SW480 (cell line): Measurements from ENCODE around the gene PXDN.
"Not testable (repeated sequence)": the region's sequence is repeated elsewhere in the genome, so short reads cannot be mapped to it uniquely, and the experiment has no call there.

Source experiments
- DNase-seq: peaks from one replicate; pipeline ENCODE4 v3.0.0-alpha.2; 2016; ENCODE audit warnings: low spot score

Gene PXDN, protein sequence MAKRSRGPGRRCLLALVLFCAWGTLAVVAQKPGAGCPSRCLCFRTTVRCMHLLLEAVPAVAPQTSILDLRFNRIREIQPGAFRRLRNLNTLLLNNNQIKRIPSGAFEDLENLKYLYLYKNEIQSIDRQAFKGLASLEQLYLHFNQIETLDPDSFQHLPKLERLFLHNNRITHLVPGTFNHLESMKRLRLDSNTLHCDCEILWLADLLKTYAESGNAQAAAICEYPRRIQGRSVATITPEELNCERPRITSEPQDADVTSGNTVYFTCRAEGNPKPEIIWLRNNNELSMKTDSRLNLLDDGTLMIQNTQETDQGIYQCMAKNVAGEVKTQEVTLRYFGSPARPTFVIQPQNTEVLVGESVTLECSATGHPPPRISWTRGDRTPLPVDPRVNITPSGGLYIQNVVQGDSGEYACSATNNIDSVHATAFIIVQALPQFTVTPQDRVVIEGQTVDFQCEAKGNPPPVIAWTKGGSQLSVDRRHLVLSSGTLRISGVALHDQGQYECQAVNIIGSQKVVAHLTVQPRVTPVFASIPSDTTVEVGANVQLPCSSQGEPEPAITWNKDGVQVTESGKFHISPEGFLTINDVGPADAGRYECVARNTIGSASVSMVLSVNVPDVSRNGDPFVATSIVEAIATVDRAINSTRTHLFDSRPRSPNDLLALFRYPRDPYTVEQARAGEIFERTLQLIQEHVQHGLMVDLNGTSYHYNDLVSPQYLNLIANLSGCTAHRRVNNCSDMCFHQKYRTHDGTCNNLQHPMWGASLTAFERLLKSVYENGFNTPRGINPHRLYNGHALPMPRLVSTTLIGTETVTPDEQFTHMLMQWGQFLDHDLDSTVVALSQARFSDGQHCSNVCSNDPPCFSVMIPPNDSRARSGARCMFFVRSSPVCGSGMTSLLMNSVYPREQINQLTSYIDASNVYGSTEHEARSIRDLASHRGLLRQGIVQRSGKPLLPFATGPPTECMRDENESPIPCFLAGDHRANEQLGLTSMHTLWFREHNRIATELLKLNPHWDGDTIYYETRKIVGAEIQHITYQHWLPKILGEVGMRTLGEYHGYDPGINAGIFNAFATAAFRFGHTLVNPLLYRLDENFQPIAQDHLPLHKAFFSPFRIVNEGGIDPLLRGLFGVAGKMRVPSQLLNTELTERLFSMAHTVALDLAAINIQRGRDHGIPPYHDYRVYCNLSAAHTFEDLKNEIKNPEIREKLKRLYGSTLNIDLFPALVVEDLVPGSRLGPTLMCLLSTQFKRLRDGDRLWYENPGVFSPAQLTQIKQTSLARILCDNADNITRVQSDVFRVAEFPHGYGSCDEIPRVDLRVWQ (N-terminal part only)

GRCh38 chr2:1744446-1745170 lies at the start of gene PXDN:
Gene PXDN, minus strand, starts transcription at chr2:1744515. Its CDS starts 60 bp downstream, at chr2:1744455.
- DNase-seq, result no peak

GRCh38 chr2:1793868-1794445 lies 49.6 kb upstream of the PXDN start:
- no peak for DNase-seq

GRCh38 chr2:1793001-1793867 lies 48.9 kb upstream of the PXDN start:
- no peak for DNase-seq

DNA sequence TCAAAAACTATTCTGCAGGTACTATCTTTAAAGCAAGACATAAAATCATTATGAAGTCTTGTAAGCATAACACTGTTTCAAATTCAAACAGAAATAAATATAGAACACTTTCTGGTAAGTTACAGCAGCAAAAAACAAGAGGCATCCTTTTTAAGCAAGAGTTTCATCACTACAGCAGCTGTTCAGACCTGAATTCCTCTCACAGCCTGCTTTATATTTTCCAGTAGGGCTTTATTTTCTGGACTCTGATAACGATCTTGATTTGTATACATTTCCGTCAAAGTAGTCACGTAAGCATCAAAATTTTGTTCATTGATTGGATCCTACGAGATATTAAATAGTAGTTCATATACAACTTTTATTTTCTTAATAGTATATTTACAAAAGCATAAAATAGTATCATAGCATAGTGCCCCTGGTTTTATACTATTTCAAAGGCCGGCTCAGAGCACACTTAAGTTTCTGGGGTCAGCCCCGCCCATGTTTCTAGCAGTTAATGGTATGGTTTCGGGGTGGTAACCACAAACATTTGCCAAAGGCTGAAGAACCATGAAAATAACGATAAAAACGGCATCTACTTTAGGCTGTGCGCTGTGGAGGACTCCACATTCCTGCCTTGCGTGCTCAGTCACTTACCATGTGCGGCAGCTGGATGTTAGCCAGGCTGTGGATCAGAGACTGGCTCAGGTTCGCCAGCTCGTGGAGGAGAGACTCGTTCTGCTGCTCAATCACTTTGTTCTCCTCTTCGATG lies 47.5 kb upstream of the PXDN start:
- peak; percentile 59 for DNase-seq

DNA sequence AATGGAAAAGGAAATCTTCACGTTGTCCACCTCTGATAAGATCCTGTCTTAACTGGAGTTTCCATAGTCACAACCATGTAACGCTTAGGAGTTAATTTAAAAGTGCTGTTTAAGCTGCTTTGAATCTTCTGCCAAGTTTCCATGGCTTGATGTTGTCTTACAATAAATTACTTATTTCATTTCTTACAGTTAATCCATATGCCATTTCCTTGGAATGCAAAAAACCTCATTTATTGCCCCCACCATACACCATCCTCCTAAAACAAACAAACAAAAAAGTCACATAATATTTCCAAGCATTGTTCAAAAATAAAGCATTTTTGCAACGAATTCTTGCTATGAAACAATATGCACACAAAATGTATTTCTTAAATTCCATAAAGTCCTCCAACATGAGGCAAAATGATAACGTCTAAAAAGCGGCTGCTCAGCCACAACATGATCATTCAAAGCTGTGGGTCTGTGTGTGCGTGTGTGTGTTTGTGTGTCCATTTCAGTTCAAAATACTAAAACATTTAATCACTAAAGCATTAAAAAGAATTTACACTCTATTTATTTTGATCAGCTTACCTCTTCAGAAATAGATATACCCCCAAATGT lies 46.8 kb upstream of the PXDN start:
- DNase-seq, result no peak

DNA sequence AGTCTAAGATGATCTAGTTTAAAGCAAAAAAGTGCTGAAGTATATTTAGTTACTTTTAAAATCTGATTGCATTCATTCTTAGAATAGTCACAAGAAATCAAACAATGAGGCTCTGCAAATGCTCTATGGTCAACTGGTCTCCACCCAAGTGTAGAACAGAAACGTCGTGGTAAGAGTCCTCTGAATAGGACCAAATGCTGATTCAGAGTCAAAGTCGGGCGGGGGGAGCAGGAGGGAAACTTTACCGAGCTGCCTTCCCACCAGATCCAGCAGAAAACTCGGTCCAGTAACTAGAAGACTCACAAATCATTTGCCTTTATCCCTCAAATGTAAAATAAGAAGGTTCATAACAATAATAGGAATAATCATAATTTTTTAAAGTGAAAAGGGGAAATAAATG lies 46.2 kb upstream of the PXDN start:
- DNase-seq, result no peak

DNA sequence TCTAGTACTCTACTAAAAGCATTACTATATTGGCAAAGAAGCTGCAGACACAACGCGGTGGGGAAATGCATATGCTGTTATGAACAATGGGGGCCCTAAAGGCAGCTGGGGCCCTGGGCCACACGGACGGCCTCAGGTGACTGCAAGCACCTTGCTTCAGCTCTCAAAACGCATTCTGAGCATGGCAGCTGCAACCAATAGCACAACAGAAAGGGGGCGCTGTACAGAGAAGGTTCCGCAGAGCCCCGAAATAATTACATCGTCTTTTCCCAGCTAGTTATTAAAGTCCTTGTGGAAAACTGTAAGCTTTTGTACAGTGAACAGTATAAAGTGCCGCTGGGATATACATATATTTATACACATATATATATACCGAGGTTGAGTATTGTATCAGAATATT lies 45.3 kb upstream of the PXDN start:
- DNase-seq, result no peak

DNA sequence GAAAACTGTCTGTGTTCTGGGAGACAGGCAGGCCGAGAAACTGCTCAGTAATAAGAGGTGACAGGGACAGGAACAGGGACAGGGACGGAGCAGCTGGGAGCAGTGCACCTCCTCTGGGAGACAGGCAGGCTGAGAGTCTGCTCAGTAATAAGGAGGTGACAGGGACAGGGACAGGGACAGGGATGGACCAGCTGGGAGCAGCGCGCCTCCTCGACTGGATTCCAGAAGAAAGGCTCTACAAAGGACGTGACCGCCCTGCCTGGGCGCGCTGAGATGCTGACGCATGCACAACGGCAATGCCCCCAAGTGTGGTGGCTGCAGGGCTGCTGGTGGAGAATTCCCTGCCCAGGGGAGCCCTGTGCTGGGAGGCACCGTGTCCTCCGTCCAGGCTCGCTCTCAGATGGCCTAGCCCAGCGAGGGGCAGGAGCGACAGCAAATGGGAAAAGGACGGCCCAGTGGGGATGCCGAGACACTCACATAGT lies 44.2 kb upstream of the PXDN start:
- DNase-seq, result no peak

- DNase-seq, result no peak
Measured at GRCh38 chr2:1787755-1788477, 43.6 kb upstream of the PXDN start.

DNA sequence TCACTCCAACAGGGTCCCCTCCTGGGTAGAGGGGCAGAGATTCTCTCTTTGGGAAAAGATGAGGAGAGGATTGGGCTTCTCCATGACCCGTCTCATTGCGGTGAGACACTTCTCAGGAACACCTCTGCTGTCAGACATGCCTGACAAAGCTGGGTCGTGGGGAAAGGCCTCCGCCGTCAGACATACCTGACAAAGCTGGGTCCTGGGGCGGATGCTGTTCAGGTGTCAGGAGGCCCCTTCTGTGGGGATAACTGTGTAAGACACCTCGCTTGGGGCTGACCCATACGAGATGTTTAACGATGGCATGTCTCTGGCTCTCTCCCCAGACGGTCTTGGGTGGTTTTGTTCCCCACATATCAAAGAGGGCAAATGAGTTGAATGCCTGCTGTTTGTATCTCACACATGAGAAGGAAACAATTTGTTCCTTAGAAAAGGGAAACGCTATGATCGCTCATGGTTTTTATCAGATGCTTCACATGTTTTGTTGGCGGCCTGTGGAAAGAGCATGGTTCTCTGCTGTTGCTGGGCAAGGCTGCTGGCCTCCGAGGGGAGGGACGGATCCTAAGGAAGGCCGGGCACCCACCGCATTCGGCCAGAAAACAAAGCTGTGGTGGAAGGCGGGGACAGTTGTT lies 40.8 kb upstream of the PXDN start:
- DNase-seq, result no peak

GRCh38 chr2:1784087-1784486 lies 39.8 kb upstream of the PXDN start:
- DNase-seq, result no peak

GRCh38 chr2:1782514-1782913 lies 38.2 kb upstream of the PXDN start:
- DNase-seq, result no peak

DNA sequence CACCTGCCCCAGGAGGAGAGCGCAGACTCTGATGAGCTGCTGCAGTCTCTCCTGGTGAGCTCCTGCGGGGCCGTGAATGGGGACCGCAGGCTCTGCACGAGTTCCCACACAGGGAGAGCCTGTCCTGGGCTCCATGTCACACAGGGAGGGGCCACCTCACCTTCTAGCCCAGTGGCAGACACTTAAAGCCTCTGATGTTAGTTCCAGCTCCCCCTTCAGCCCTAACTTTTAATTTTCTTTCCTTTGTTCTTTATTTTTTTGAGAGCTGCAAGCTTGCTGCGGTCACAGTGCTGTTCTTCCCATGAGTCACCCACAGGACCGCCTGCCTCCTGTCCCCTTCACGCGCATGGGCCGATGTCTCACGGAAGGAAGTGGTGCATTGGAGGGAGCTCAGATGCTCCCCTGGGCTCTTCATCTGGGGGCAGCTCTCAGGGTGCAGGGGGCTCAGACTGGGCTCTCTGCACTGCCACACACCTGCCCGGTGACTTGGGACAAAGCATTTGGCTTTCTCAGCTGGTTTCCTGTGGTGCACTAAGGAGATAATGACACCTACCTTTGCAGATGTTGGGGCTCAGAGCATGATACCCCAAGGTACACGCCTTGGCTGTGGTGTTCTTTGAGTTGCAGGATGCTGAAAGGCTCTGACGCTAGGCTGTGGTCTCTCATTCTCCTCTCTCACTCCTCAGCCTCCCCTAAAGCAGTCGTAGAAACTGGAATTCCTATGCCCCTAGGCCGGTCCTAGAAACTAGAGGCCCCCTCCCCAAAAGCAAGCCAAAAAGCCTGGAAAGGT lies 37.2 kb upstream of the PXDN start:
- DNase-seq, result peak; percentile 65

GRCh38 chr2:1780693-1781092 lies 36.4 kb upstream of the PXDN start:
- no peak for DNase-seq

- not testable (repeated sequence) for DNase-seq
Measured at GRCh38 chr2:1780054-1780453, 35.7 kb upstream of the PXDN start.

DNA sequence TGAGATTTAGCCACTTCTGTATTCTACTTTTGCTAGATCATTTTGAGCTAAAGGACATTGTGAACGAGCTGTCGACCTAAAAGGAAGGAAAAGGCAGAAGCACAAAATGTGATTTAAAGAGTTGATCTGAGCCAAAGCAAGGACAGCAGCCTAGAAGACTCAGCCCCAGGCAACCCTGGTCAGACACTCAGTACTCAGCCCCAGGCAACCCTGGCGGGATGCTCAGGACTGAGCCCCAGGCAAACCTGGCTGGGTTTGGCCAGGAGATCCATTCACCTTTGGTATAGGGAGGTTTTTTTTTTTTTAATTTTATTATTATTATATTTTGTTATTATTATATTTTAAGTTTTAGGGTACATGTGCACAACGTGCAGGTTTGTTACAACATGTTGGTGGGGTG lies 34.3 kb upstream of the PXDN start:
- no peak for DNase-seq

DNA sequence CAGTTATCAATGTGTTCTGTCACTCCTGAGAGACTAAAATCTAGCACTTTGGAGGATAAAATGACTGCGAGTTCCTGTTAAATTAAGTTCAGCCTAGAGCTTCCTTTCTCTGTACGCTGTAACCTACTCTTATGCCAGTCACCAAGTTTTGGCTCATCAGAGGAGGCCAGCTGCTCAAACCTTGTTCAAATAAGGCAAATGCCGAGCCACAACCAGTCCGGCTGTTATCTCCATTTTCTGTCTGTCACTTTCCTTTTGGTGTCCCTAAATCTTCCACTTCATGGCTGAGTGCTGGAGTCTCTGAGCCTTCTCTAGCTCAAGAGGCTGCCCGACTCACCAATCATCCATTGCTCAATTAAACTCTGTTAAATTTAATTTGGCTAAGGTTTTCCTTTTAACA lies 33.5 kb upstream of the PXDN start:
- no peak for DNase-seq
